NK-92 treated with Interleukin-12 subunit alpha and Interleukin-12 subunit beta, amount 100 ng/mL, for 24 hours (cell line): ENCODE data around the gene ADGRD1.

Experiments used
- DNase-seq: peaks from one replicate; lab custom pipeline; 2025; lab: John Stamatoyannopoulos, UW

Gene ADGRD1

GRCh38 chr12:131041968-131042833, 88.5 kb downstream of the ADGRD1 start:
- no peak for DNase-seq

- DNase-seq: no peak
Measured at GRCh38 chr12:131042834-131043245, 89.1 kb downstream of the ADGRD1 start.

- no peak for DNase-seq
Measured at GRCh38 chr12:131043401-131043871, 89.7 kb downstream of the ADGRD1 start.

GRCh38 chr12:131044136-131044535, 90.4 kb downstream of the ADGRD1 start:
- DNase-seq: no peak

- DNase-seq: no peak
Measured at GRCh38 chr12:131044760-131045381, 91.2 kb downstream of the ADGRD1 start.

GRCh38 chr12:131045705-131046460, 92.2 kb downstream of the ADGRD1 start:
- DNase-seq: no peak

- no peak for DNase-seq
Measured at GRCh38 chr12:131046813-131047788, 93.4 kb downstream of the ADGRD1 start.

- DNase-seq: no peak
Measured at GRCh38 chr12:131047789-131048610, 94.3 kb downstream of the ADGRD1 start.

GRCh38 chr12:131048611-131048990, 94.9 kb downstream of the ADGRD1 start:
- no peak for DNase-seq

GRCh38 chr12:131049002-131049401, 95.3 kb downstream of the ADGRD1 start:
- no peak for DNase-seq

GRCh38 chr12:131049549-131050339, 96.0 kb downstream of the ADGRD1 start:
- DNase-seq: no peak

GRCh38 chr12:131050463-131051154, 96.9 kb downstream of the ADGRD1 start:
- no peak for DNase-seq

- no peak for DNase-seq
Measured at GRCh38 chr12:131051155-131051473, 97.4 kb downstream of the ADGRD1 start.

GRCh38 chr12:131052063-131052781, 98.5 kb downstream of the ADGRD1 start:
- no peak for DNase-seq

GRCh38 chr12:131052929-131053328, 99.2 kb downstream of the ADGRD1 start:
- DNase-seq: no peak

GRCh38 chr12:131053567-131053966, 99.9 kb downstream of the ADGRD1 start:
- DNase-seq: no peak

GRCh38 chr12:131054345-131055092, 100.8 kb downstream of the ADGRD1 start:
- no peak for DNase-seq

GRCh38 chr12:131055093-131055465, 101.4 kb downstream of the ADGRD1 start:
- DNase-seq: no peak
